KMS-11 (cell line): ENCODE data around the gene CCDC92B.

ENCODE experiments used
- H2AFZ ChIP-seq: fragments of 200-600 bp; sonication (generic); 2 replicates; pipeline ENCODE4 v1.6.1; 2016; ENCODE audit warnings: antibody characterized with exemption, mixed run types, low read depth
- H3K27ac ChIP-seq: fragments of 200-600 bp; sonication (generic); 2 replicates; pipeline ENCODE4 v1.6.1; 2016; ENCODE audit warnings: mild to moderate bottlenecking, mixed run types
- H3K27me3 ChIP-seq: fragments of 200-600 bp; sonication (generic); 2 replicates; pipeline ENCODE4 v1.6.1; 2017; ENCODE audit warnings: mild to moderate bottlenecking, low read depth, mixed run types, moderate library complexity; ENCODE audit not compliant: insufficient read depth
- H3K36me3 ChIP-seq: fragments of 200-600 bp; sonication (generic); 2 replicates; pipeline ENCODE4 v1.6.1; 2017; ENCODE audit warnings: mild to moderate bottlenecking, mixed run types; ENCODE audit not compliant: insufficient read depth
- H3K4me1 ChIP-seq: fragments of 200-600 bp; sonication (generic); 2 replicates; pipeline ENCODE4 v1.6.1; 2016; ENCODE audit warnings: mild to moderate bottlenecking, low read depth, mixed run types; ENCODE audit not compliant: poor library complexity, severe bottlenecking
- H3K4me2 ChIP-seq: fragments of 200-600 bp; sonication (generic); 2 replicates; pipeline ENCODE4 v1.7.0; 2016; ENCODE audit warnings: mild to moderate bottlenecking, mixed run types
- H3K4me3 ChIP-seq: fragments of 200-600 bp; sonication (generic); IDR thresholded peaks from 2 replicates; pipeline ENCODE4 v1.6.1; 2017; ENCODE audit warnings: low read depth, low read length, mixed read lengths; ENCODE audit not compliant: insufficient read depth
- H3K79me2 ChIP-seq: fragments of 200-600 bp; sonication (generic); 2 replicates; pipeline ENCODE4 v1.6.1; 2016; ENCODE audit warnings: low read depth, mixed run types; ENCODE audit not compliant: insufficient read depth
- H3K9ac ChIP-seq: fragments of 200-600 bp; sonication (generic); 2 replicates; pipeline ENCODE4 v1.6.1; 2016; ENCODE audit warnings: mild to moderate bottlenecking, mixed run types
- H4K20me1 ChIP-seq: fragments of 200-600 bp; sonication (generic); 2 replicates; pipeline ENCODE4 v1.6.1; 2016; ENCODE audit warnings: mild to moderate bottlenecking, mixed run types; ENCODE audit not compliant: insufficient read depth
- TF ChIP-seq, protein P1 (sequence below): fragments of 200-600 bp; sonication (generic); conservative IDR thresholded peaks from 2 replicates; pipeline ENCODE4 v1.6.1; 2017; ENCODE audit warnings: low read depth, mild to moderate bottlenecking, antibody characterized with exemption, low read length, moderate library complexity, mixed read lengths

Gene CCDC92B

DNA sequence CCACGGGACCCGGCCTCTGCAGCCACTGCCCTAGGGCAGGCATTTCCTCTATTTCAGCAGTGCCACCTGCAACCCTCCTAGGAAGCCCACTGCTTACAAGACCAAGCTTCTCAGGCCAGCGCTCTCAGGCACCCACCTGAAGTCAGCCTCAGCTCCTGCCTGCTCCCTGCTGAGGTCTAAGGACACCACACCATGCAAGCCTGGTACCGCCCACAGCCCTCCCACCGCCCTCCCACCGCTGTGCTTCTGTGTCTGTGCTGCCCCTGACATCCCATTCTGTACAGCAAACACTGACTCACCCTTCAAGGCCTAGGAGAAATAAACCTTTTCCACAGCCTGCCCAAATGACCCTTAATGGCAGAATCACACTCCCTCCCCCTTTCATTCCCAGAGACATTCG, 44.2 kb downstream of the CCDC92B start:
- TF ChIP-seq, protein P1, sequence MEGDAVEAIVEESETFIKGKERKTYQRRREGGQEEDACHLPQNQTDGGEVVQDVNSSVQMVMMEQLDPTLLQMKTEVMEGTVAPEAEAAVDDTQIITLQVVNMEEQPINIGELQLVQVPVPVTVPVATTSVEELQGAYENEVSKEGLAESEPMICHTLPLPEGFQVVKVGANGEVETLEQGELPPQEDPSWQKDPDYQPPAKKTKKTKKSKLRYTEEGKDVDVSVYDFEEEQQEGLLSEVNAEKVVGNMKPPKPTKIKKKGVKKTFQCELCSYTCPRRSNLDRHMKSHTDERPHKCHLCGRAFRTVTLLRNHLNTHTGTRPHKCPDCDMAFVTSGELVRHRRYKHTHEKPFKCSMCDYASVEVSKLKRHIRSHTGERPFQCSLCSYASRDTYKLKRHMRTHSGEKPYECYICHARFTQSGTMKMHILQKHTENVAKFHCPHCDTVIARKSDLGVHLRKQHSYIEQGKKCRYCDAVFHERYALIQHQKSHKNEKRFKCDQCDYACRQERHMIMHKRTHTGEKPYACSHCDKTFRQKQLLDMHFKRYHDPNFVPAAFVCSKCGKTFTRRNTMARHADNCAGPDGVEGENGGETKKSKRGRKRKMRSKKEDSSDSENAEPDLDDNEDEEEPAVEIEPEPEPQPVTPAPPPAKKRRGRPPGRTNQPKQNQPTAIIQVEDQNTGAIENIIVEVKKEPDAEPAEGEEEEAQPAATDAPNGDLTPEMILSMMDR, result no peak
- H3K79me2 ChIP-seq, result peaks cover 48% of the 10 kb centered on the region
- H3K4me1 ChIP-seq, result peaks cover 10% of the 10 kb centered on the region
- no peak overlapping the region for H3K4me2 ChIP-seq
- no peak overlapping the region for H2AFZ ChIP-seq
- H3K27ac ChIP-seq, result no peak overlapping the region
- H3K4me3 ChIP-seq, result no peak overlapping the region
- H3K36me3 ChIP-seq, result no peaks in the 10 kb centered on the region; the same call in 1 of the 2 replicates
- H3K9ac ChIP-seq, result no peak overlapping the region
- H4K20me1 ChIP-seq, result peaks cover 14% of the 10 kb centered on the region; the same call in 1 of the 2 replicates
- no peaks in the 10 kb centered on the region for H3K27me3 ChIP-seq

DNA sequence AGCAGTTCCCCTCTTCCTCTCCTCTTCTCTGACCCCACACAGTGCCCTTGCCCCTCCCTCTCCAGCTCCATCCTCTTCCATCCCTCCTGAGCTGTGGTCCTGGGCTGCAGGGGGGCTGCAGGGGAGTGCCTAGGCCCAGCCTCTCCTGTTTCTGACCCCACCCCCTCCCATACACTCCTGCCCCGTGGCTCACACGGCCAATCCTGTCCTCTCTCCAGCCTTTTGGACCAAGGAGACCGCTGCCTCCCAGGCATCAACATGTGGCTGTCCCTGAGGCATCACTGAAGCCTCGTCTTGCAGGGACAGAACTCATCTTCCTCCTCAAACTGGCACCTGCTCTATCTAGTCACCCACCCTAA, 44.6 kb downstream of the CCDC92B start:
- no peak overlapping the region for H3K4me2 ChIP-seq
- no peak overlapping the region for H3K27ac ChIP-seq
- H2AFZ ChIP-seq, result no peak overlapping the region
- no peaks in the 10 kb centered on the region; the same call in 1 of the 2 replicates for H3K36me3 ChIP-seq
- H3K27me3 ChIP-seq, result no peaks in the 10 kb centered on the region
- TF ChIP-seq, protein P1, result no peak
- H4K20me1 ChIP-seq, result peaks cover 14% of the 10 kb centered on the region; the same call in 1 of the 2 replicates
- no peak overlapping the region for H3K9ac ChIP-seq
- H3K79me2 ChIP-seq, result peaks cover 44% of the 10 kb centered on the region
- H3K4me3 ChIP-seq, result no peak overlapping the region
- peaks cover 7% of the 10 kb centered on the region for H3K4me1 ChIP-seq

DNA sequence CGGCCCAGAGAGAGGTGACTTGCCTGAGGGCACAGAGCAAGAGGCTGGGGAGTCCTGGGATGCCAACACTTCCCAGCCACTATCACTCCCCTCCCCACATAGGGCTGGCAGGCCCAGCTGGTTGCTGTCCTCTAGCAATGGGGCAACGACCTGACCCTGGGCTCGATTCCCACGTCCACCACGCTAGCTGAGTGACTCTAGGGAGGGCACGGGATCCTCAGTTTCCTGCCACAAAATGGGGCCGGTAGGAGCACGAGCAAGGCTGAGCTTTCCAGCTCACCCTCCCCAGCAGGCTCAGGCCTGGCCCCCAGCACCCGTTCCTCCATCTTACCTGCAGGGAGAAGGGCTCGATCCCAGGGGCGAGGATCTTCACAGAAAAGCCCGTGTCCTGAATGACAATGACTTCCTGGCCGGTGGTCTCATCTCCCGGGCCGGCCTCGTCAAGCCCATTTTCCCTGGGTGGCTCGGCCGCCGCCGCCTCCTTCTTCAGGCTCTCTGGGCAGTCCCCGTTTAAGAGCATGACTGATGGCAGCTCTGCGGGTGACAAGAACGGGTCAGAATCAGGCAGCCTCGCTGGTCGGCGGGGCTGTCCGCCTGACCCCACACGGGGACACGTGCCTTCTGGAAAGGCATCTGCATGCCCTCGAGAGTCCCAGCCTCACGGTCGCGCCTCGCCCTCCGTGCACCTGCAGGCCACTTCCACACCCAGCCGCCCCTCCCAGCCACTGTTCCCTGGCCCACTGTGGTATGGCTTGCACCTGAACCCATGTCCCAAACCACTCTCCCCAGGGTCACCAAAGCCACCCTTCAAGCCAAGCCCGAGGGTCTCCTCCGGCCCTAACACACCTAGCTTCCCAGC, 45.2 kb downstream of the CCDC92B start:
- peaks cover under 1% of the 10 kb centered on the region for H3K4me1 ChIP-seq
- peaks cover 37% of the 10 kb centered on the region for H3K79me2 ChIP-seq
- H3K27ac ChIP-seq, result no peak overlapping the region
- H3K9ac ChIP-seq, result no peak overlapping the region
- TF ChIP-seq, protein P1, result no peak
- no peak overlapping the region for H2AFZ ChIP-seq
- H3K4me3 ChIP-seq, result no peak overlapping the region
- H4K20me1 ChIP-seq, result peaks cover 14% of the 10 kb centered on the region; the same call in 1 of the 2 replicates
- no peak overlapping the region for H3K4me2 ChIP-seq
- H3K36me3 ChIP-seq, result no peaks in the 10 kb centered on the region; the same call in 1 of the 2 replicates
- no peaks in the 10 kb centered on the region for H3K27me3 ChIP-seq

DNA sequence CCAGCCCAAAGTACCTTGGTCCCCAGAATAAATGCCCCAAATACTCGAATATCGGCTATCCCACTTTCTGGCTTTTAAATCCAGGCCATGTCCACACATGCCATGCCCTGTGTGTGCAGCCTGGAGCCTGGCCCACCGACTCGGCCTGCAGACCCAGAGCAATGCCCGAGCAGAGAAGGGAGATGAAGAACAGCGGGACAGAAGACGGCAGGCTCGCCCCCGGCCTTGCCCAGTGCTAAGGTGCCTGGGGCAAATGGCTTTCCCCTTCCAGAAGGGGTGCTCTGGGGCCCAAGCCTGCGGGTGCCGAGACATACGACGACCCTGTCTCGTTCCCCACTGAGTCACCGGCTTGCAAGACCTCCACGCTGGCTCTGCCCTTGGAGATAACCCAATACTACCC, 45.8 kb downstream of the CCDC92B start:
- H4K20me1 ChIP-seq, result peaks cover 14% of the 10 kb centered on the region; the same call in 1 of the 2 replicates
- no peak overlapping the region for H3K4me3 ChIP-seq
- no peaks in the 10 kb centered on the region for H3K4me1 ChIP-seq
- no peaks in the 10 kb centered on the region for H3K27me3 ChIP-seq
- peaks cover 31% of the 10 kb centered on the region for H3K79me2 ChIP-seq
- TF ChIP-seq, protein P1, result no peak
- H3K4me2 ChIP-seq, result no peak overlapping the region
- no peak overlapping the region for H2AFZ ChIP-seq
- no peaks in the 10 kb centered on the region; the same call in 1 of the 2 replicates for H3K36me3 ChIP-seq
- no peak overlapping the region for H3K27ac ChIP-seq
- no peak overlapping the region for H3K9ac ChIP-seq
